GM12801 (cell line): ENCODE data around the gene GLUD1.

Experiments
- CTCF ChIP-seq: IDR thresholded peaks from one replicate; pipeline ENCODE4 v1.5.1; 2011; ENCODE audit warnings: control low read depth; ENCODE audit not compliant: insufficient read length; ENCODE audit errors: extremely low read depth

GLUD1 gene

GRCh38 chr10:87066178-87066577 lies 28.5 kb downstream of the GLUD1 start:
- no peak for TF ChIP-seq CTCF

GRCh38 chr10:87064651-87065050 lies 30.0 kb downstream of the GLUD1 start:
- no peak for TF ChIP-seq CTCF

GRCh38 chr10:87060280-87060928 lies 34.2 kb downstream of the GLUD1 start:
- TF ChIP-seq CTCF: no peak

GRCh38 chr10:87059401-87059800 lies 35.2 kb downstream of the GLUD1 start:
- no peak for TF ChIP-seq CTCF

- no peak for TF ChIP-seq CTCF
Measured at GRCh38 chr10:87058171-87058570, 36.5 kb downstream of the GLUD1 start.

- TF ChIP-seq CTCF: no peak
Measured at GRCh38 chr10:87054373-87055295, 40.0 kb downstream of the GLUD1 start.

- no peak for TF ChIP-seq CTCF
Measured at GRCh38 chr10:87053577-87054181, 41.0 kb downstream of the GLUD1 start.
